Cardiac septum (tissue), 1 donor: ENCODE data around the gene ABO. TPM values are rescaled to one million over a fixed set of nuclear protein-coding genes. Genes with fewer than 3 reads are reported as not detected.
"Not testable (repeated sequence)": the region's sequence is repeated elsewhere in the genome, so short reads cannot be mapped to it uniquely, and the experiment has no call there.

Experiments used
- DNase-seq: peaks from one replicate; pipeline ENCODE4 v3.0.0-alpha.2; 2020; ENCODE audit warnings: low spot score
- intact Hi-C: fragments of 100-400 bp; cut with DNase I; formaldehyde crosslinking; loops from one replicate; pipeline ENCODE4 v1.14.0; 2022
- total RNA-seq: library from RNA; stranded (reverse); fragmentation: NEBNext Ultra II Directional; extraction: Animal tissue kit (Norgen Biotek cat#: 25700); gene quantifications from one replicate; pipeline ENCODE4 v1.2.1, GENCODE V29; 2021
- donor health status: DM: no; HTN: no; CAD: no.

The ABO gene
- total RNA-seq, 1 donor from 2014 or later = 2.0 TPM

GRCh38 chr9:133299996-133300395, 25.0 kb upstream of the ABO start:
- DNase-seq, intact Hi-C loops: not testable (repeated sequence)

- intact Hi-C loops = no loop called here
- no peak for DNase-seq
These were observed 19.3 kb upstream of the ABO start for GRCh38 chr9:133294257-133294656.

DNA sequence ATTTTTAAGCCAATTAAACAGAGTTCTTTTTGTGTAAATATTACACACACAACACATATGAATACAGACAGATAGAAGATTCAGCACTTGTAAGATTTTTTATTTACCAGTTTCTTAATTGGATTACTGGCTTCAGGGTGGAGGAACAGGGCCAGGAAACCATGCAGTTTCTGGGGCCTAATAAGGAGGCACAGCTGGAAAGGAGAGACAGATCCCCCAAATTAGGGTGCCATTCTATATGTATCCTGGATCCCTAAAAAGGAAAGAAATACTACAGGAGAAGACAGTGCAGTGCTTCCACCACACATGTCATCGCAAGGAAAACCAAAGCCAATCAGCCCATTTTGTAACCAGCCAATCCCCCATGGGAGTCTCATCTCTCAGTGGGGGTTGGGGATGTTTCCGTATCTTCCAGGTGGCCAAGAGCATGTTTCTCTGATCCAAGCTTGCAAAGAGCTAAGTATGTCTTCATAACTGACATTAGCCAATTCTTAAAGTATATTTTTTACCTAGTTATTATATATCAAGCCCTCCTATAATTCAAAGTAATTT, 15.8 kb upstream of the ABO start:
- intact Hi-C loops = no loop called here
- no peak for DNase-seq

GRCh38 chr9:133286523-133286922, 11.5 kb upstream of the ABO start:
- DNase-seq = no peak
- intact Hi-C loops = no loop called here

DNA sequence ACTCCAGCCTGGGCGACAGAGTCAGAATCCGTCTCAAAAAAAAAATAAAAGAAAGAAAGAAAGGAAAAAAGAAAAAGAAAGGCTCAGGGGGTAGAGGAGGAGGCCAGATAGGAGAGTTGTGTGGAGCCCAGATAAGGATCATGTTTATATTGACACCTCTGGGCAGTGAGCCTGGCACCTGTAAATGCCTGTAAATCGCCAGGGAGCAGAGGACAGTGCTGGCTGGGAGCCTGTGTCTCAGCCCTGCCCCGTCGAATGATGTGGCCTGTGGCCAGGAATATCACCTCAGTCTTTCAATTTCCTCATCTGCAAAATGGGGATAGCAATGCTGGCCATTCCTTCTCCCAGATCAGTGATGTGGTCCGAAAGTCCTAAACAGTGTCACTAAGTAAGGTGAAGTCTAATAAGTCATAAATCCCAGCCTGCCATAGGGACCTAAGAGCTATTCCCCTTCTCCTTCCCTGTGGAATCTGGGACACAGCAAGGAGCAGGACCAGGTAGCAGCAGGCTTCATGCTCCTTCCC, 10.3 kb upstream of the ABO start:
- intact Hi-C loops = no loop called here
- no peak for DNase-seq

GRCh38 chr9:133284362-133284761, 9.4 kb upstream of the ABO start:
- DNase-seq = no peak
- intact Hi-C loops = no loop called here

DNA sequence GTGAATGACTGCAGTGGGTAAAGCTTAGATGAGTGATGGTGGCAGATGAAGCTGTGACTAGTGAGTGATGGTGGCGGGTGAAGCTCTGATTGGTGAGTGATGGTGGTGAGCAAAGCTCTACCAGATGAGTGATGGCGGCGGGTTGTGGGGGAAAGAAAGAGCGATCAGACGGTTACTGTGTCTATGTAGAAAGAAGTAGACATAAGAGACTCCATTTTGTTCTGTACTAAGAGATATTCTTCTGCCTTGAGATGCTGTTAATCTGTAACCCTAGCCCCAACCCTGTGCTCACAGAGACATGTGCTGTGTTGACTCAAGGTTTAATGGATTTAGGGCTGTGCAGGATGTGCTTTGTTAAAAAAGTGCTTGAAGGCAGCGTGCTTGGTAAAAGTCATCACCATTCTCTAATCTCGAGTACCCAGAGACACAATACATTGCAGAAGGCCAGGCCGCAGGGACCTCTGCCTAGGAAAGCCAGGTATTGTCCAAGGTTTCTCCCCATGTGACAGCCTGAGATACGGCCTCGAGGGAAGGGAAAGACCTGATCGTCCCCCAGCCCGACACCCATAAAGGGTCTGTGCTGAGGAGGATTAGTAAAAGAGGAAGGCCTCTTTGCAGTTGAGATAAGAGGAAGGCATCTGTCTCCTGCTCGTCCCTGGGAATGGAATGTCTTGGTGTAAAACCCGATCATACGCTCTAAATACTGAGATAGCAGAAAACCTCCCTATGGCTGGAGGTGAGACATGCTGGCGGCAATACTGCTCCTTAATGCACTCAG, 8.4 kb upstream of the ABO start:
- DNase-seq, intact Hi-C loops: not testable (repeated sequence)

DNA sequence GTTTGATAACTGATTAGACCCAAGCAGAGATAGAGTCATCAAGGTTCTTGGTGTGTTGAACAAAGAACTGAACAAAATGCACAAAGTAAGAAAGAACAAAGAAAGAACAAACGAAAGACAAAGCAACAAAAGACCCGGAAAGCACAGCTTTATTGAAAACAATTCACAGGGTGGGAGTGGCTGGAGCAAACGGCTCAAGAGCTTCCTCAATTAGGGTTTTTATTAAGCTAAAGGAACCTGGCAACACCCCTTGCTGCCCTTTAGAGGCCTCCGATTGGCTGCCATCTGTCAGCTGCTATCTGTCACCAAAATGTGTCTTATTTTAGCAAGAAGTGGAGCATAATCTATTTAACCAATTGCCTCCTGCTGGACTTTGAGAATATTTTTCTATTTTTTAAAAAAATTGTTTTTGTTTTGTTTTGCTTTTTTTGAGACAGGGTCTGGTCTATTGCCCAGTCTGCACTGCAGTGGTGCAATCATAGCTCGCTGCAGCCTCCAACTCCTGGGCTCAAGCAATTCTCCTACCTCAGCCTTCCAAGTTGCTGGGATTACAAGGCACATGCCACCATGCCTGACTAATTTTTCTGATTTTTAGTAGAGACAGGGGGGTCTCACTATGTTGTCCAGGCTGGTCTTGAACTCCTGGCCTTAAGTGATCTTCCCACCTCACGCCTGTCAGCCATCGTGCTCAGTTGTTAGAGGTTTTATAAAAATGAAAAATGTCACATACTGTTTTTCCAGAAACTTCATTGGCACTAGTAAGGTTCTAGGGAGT, 7.7 kb upstream of the ABO start:
- intact Hi-C loops = no loop called here
- no peak for DNase-seq

DNA sequence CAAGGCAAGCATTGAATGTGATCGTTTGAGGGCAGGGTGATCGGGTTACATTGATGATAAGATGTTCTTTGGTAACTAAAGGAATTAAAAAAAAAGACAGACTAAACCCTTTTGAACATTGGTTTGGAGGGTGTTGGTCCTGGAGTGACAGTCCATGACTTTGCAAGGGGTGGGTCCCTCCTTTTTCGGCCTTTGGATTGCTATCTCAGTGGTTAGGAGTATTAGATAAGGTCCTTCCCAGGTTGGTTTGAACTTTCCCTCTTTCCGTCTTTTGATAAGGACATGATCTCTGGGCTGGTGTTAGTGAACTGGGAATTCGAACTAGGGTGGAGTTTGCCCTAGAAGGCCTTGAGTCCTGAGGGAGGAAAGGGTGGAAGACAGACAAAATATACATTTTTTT, 5.4 kb upstream of the ABO start:
- DNase-seq = no peak
- intact Hi-C loops = no loop called here

DNA sequence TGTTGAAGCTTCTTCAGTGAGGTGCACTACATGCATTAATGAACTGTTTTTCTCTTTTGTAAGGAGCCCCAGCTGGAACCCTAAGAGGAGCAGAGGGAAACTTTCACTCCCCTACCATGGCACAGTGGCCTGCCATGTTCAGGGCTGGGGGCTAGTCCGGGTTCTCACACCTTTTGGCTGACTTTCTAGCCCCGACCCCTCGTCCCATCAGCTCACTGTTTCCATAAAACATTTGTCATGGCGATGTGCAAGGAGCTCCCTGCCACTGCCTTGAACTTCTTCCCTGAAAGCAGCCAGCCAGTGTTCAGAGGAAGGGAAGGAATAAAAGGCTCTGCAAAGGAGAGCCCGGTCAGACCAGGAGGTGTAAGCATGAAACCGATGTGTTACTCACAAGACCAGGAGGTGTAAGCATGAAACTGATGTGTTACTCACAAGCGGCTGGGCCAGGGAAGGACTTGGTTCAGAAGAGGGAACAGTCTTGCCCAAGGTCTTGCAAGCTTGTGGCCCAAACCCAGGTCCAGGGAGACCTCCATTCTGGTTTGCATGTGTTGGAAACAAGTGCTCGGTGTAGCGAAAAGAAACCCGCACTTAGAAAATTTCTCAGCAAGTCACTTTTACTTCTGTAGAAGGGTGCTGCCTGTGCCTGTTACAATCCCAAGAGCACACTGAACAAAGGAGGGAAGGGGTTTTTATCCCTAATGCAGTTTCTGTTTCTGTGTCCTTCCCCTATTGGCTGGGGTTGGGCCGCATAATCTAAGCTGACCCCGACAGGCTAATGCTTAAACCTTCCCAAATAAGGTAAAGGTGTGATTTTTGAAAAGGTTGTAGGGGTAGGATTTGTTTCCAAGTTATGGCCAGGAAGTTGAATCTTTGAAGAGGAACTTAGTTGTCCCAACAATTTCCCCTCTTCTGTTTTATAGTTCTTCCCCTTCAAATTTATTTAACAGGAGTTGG, 3.4 kb upstream of the ABO start:
- DNase-seq = no peak
- intact Hi-C loops = no loop called here

GRCh38 chr9:133277467-133277866, 2.5 kb upstream of the ABO start:
- intact Hi-C loops = loop anchor here (2.0 kb wide), 1 partner anchor 89 kb away; no protein-coding TSS in a partner anchor
- DNase-seq = no peak

- intact Hi-C loops = loop anchor here (2.0 kb wide), 1 partner anchor 88 kb away; no protein-coding TSS in a partner anchor
These were observed 1.9 kb upstream of the ABO start for GRCh38 chr9:133276923-133277322.

DNA sequence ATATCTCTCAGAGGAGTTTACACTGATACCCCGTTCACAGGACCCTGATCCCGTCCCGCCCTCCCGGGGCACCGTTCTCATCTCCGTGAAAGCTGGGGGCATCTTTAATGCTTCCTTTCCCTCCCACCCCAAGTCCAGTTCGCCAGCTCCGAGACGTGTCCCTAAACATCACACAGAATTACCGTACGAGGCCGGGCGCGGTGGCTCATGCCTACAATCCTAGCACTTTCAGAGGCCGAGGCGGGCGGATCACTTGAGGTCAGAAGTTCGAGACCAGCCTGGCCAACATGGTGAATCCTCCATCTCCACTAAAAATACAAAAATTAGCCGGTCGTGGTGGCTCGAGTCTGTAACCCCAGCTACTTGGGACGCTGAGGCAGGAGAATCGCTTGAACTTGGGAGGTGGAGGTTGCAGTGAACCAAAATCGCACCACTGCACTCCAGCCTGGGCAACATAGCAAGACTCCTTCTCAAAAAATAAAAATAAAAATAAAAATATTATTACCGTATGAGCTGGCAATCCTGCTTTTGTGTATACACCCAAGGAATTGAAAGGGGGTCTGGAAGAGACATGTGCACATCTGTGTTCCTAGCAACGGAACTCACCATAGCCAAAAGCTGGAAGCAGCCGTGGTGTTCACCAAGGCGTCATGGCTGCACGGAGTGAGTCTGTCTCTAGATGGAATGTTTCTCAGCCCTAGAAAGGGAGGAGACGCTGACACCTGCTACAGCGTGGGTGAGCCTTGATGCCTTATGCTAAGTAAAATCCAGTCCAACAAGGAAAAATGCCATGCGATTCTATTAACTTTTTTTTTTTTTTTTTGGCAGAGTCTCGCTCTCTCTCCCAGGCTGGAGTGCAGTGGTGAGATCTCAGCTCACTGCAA, 1.2 kb upstream of the ABO start:
- no peak for DNase-seq
- intact Hi-C loops = loop anchor here (2.0 kb wide), 1 partner anchor 87 kb away; no protein-coding TSS in a partner anchor

More at GRCh38 chr9:133276923-133277322, 1.9 kb upstream of the ABO start:
- DNase-seq = no peak

GRCh38 chr9:133274236-133275104, 531 bp downstream of the ABO start:
- no peak for DNase-seq

GRCh38 chr9:133273819-133274218, 1.2 kb downstream of the ABO start:
- intact Hi-C loops = no loop called here

More at GRCh38 chr9:133274236-133275104, 531 bp downstream of the ABO start:
- intact Hi-C loops = no loop called here

GRCh38 chr9:133273098-133273497, 1.9 kb downstream of the ABO start:
- no peak for DNase-seq
- intact Hi-C loops = no loop called here

More at GRCh38 chr9:133273819-133274218, 1.2 kb downstream of the ABO start:
- no peak for DNase-seq
